GM12875 (cell line): ENCODE results near the gene MYO10.

Experiments used
- H3K4me3 ChIP-seq: one replicate; pipeline ENCODE4 v1.5.1; 2011; ENCODE audit warnings: low read depth, low read length, control low read depth
- CTCF ChIP-seq: IDR thresholded peaks from 2 replicates; pipeline ENCODE4 v1.5.1; 2011; ENCODE audit warnings: low read depth, mild to moderate bottlenecking, control low read depth, inconsistent platforms, low read length, moderate library complexity, borderline replicate concordance; ENCODE audit not compliant: insufficient read depth

The MYO10 gene

GRCh38 chr5:16896767-16897166 is 39.3 kb downstream of the MYO10 start:
- no peak overlapping the region for H3K4me3 ChIP-seq
- TF ChIP-seq CTCF = no peak

GRCh38 chr5:16894236-16895057 is 41.6 kb downstream of the MYO10 start:
- TF ChIP-seq CTCF = no peak
- H3K4me3 ChIP-seq = no peak overlapping the region

DNA sequence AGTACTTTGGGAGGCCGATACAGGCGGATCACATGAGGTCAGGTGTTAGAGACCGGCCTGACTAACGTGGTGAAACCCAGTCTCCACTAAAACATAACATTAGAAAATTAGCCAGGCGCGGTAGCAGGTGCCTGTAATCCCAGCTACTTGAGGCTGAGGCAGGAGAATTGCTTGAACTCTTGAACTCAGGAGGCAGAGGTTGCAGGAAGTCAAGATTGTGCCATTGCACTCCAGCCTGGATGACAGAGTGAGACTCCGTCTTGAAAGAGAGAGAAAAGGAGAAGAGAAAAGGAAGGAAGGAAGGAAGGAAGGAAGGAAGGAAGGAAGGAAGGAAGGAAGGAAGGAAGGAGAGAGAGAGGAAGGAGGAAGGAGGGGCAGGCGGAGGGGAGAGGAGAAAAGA is 45.1 kb downstream of the MYO10 start:
- no peak overlapping the region for H3K4me3 ChIP-seq
- TF ChIP-seq CTCF = no peak

- TF ChIP-seq CTCF = no peak
- no peak overlapping the region for H3K4me3 ChIP-seq
Measured at GRCh38 chr5:16889972-16890519, 46.0 kb downstream of the MYO10 start.

DNA sequence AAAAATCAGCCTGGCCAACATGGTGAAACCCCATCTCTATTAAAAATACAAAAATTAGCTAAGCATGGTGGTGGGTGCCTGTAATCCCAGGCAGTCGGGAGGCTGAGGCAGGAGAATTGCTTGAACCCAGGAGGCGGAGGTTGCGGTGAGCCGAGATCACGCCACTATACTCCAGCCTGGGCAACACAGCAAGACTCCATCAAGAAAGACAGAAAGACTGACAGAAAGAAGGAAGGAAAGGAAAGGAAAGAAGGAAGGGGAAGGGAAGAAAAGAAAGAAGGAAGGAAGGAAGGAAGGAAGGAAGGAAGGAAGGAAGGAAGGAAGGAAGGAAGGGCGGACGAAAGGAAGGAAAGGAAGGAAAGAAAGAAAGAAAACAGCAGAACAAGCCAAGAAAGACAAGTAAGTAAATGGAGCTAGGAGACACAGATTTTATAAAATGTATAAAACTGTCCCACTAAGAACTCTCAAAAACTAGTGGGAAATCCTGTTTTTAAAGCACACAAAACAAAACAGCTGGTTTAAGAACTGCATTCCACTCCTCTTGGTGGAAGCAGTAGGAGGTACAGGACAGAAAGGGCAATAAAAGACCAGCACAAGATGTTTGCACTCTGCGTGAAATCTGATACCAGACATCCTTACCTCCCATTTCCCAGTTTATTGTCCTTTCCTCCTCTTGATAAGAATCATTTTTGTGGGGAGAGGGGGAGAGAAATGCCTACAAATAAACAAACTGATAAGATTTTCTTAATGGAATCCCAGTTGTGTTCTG is 46.7 kb downstream of the MYO10 start:
- TF ChIP-seq CTCF = no peak
- H3K4me3 ChIP-seq = no peak overlapping the region

DNA sequence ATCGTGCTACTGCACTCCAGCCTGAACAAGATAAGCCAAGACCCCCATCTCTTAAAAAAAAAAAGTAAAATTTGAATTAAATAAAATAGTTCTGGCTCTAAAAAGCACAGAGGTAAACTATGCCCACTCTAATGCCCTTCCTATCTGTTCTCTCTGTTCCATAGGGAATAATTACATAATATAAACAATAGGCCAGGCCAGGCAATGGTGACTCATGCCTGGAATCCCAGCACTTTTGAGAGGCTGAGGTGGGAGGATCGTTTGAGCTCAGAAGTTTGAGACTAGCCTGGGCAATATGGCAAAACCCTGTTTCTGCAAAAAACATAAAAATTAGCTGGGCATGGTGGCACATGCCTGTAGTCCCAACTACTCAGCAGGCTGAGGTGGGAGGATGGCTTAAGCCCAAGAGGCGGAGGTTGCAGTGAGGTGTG is 47.4 kb downstream of the MYO10 start:
- H3K4me3 ChIP-seq = no peak overlapping the region
- no peak for TF ChIP-seq CTCF
